Right renal cortex interstitium (tissue), 3 donors: ENCODE data around the gene ZCCHC7. TPM values are rescaled to one million over a fixed set of nuclear protein-coding genes. Genes with fewer than 3 reads are reported as not detected.
"Not testable (repeated sequence)": the region's sequence is repeated elsewhere in the genome, so short reads cannot be mapped to it uniquely, and the experiment has no call there.

Source experiments
- DNase-seq, 3 donors: peaks; one replicate each; pipeline ENCODE4 v3.0.0-alpha.2; 2013; ENCODE audit warnings: low read depth in 3 of 3, low spot score in 2 of 3
- polyA plus RNA-seq, 3 donors: library from polyadenylated mRNA; unstranded; fragments of 120-200 nt; gene quantifications; one replicate each; pipeline ENCODE4 v1.2.1, GENCODE V29; 2013; ENCODE audit not compliant: insufficient read length in 3 of 3

Gene ZCCHC7
- polyA plus RNA-seq, 3 donors, result 23.2 to 27.6 (median 27.2) TPM

DNA sequence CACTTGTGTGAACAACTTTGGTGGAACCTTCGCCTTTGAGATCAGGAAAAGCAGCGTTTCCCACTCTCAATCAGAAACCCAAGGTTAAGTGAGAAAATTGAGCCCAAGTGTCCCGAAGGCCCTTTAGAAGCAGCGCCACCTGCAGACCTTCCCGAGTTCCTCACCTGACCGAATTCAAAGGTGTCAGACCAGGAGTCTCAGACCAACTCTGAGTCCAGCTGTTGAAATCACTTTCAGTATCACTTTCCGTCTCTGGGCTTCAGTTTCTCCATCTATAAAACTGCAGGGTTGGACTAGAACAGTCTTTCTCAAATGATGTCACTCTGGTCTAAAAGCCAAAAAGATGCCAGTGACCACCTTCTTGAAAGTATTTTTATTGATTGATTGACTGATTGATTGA is 270.4 kb downstream of the ZCCHC7 start:
- no peak for DNase-seq

DNA sequence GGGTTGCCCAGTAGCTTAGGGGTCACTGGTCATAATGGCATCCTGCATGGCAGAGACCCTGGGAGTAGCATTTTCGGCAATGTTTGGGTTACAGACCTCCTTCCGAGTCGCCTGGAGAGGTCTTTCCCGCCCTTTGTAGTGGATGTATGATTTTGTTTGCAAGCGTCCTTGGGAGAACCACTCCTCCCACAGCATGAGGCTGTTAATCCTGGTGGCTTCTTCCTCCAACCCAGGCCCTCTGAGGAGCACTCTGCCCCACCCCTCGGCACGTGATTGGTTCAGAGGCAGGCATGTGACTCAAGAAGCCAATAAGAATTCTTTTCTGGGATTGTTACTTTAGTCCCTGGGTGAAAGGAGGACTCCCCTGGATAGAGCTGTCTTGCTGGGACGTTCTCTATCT is 271.9 kb downstream of the ZCCHC7 start:
- DNase-seq, result no peak

DNA sequence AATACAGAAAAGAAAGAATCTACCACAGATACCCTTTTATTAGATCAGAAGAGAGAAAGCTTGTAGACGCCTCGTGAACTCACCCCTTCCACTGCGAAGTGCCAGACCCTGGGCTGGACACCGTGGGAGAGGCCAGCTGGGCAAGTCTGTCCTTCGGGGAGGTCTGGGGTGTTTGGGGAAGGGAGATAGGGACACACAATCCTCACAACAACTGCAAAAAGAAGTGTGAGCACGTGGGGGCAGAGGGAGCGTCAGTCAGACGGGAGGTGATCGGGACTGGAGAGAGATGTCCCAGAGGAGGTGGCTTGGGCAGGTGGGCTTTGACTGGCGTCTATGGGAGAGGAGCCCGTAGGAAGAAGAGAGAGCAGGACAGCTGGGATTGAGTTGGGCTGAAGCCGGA is 274.9 kb downstream of the ZCCHC7 start:
- no peak for DNase-seq

DNA sequence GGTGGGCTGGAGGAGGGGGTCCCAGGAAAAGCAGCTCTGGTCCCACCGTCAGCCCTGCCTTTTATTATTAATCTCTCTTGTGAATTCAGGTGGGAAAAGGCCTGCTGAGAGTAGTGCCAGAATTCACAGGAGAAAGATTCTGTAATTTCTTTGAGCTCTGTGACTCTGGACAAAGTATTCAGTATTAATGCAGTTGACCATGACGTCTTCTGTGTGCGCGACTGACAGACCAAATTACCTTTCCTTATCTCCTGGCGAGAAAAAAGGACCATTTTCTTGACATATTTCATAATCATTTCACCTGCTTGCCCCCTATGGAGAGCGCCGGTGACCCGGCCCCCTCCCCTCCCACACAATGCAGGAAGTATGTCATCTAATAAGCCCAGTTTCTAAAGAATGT is 275.3 kb downstream of the ZCCHC7 start:
- no peak for DNase-seq

DNA sequence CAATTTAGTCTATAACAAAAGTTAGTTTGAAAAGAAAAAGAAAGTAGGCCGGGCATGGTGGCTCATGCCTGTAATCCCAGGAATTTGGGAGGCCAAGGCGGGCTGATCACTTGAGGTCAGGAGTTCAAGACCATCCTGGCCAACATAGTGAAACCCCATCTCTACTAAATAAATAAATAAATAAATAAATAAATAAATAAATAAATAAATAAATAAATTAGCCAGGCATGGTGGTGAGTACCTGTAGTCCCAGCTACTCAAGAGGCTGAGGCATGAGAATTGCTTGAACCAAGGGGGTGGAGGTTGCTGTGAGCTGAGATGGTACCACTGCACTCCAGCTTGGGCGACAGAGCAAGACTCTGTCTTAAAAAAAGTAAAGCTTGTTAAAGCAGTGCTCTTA is 277.6 kb downstream of the ZCCHC7 start:
- DNase-seq, result not testable (repeated sequence)

DNA sequence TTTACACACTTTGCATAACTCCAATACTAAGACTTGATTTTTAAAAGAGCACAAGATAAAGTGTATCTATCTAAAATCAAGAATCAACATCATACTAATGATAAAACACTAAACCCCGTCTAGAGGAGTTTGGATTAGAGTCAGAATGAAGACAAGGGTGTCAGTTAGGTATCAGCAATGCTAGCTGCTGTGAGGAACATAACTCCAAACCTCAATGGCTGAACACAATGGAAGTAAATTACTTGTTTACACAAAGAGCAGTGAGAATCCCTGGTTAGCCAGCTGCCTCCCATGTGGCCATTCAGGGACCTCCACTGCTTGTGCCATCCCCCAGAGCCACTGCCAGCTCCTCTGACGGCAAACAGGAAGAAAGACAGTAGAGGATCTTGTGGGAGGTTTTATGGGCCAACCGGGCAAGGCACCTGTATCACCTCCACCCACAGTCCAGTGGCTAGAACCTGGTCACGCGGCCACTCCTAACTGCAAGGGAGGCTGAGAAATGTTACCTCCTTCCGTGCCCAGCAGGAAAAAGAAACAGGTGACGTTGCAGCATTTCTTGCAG is 278.2 kb downstream of the ZCCHC7 start:
- no peak for DNase-seq

DNA sequence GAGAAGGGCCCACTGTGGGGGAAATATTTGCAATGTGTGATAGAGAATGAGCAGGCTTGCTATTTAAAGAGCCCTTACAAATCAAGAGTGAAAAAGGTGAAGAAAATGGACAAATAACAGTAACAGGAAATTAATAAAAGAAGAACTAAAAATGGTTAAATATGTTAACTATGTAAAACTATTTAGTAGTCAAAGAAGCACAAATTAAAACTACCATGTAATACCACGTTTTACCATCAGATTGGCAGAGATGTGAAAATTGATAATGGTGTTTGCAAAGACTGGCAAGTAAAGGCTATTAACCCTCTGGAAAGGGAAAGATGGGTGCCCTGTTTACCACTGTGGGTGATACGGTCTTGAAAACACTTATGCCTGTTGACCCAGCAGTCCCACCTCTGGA is 279.0 kb downstream of the ZCCHC7 start:
- DNase-seq, result no peak

DNA sequence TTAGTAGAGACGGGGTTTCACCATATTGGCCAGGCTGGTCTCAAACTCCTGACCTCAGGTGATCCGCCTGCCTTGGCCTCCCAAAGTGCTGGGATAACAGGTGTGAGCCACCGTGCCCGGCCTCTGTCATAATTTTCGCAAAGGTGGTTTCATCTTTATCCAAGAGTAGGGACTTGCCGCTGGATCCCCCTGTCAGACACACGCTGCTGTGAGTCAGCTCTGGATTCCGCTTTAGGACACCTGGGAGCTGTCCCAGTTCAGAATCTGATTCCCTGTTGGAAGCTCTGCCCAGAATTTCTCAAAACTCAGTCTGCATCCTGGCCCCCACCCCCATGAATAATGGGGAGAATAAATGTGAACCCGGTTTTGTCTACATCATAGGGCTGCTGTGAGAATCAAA is 284.2 kb downstream of the ZCCHC7 start:
- no peak for DNase-seq

DNA sequence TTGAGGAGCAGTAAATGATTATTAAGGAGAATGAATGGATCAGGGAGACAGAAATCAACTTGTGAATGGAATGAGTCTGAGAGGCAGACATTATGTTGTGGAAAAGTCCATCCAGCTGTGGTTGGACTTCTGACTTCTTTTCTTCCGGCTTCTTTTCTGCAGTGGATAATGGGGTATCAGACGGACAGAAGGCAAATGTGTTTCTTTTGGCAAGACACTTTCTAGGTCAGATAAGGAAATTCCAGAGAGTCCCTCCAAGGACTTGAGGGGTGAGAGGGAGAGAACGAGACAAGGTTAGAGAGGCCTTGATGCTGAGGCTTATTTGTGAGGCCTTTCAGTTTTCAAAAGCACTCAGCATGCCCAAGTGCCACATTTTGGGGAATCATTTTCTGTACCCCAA is 285.0 kb downstream of the ZCCHC7 start:
- DNase-seq, result no peak

DNA sequence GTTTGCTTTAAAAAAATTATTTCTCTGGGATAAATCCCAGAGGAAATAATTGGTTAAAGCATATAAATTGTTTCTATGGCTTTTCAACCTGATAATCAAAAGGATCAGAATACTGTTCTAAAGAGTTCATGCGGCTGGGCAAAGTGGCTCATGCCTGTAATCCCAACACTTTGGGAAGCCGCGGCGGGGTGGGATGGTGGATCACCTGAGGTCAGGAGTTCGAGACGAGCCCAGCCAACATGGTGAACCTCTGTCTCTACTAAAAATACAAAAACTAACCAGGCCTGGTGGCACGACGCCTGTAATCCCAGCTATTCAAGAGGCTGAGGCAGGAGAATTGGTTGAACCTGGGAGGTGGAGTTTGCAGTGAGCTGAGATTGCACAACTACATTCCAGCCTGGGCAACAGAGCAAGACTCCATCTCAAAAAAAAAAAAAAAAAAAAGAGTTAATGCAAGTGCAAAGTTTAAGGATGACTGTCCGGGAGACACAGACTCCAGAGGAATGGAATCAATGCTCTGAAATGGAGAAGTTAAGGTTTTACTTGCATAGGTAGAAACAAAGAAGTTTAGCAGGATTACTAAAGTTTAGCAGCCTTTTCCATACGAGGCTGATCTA is 285.5 kb downstream of the ZCCHC7 start:
- DNase-seq, result no peak

DNA sequence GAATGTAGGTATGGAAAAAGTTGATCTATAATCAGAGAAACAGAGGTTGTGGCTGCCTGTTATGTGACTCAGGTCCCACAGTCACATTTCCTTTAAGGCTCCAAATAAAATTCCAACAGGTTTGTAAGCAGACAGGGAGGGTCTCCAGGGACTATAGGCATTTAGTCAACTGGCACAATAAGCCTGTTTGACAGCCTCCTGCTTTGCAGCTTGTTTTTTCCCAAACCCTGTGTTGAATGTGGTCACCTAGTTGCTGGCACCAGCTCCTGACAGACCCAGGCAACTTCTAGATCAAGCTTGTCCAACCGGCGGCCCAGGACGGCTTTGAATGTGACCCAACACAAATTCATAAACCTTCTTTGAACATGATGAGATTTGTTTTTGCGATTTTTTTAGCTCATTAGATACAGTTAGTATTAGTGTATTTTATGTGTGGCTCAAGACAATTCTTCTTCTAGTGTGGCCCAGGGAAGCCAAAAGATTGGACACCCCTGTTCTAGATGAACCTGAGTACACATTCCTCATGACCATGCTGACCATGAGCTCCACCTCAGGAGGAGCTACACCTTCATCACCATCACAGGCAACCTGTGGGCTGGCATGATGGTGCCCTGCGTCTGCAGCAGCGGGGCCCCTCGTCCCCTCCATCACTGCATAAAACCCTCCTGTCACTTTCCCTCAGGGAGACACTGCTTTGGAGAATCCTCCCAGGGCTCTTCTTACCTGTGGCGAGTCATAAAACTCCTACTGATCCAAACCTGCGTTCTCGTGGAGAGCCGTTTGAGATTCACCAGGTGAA is 286.4 kb downstream of the ZCCHC7 start:
- DNase-seq, result no peak

DNA sequence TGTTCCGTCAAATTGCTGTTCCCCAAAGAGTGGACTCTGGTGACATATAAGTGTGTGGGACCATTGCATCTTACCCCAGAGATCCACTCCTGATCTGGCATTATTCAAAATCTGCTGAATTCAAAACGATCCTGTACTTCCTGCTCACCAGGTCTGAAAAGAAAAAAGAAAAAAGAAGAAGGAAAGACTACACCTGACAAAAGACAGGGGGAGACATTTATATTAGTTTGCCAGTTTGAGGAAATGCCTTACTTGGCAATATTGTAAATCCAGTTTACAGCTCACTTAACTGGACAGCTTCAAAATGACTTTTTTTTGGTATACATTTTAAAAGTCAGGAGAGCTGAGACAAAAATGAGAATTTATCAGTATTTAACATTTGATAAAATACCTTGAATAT is 287.1 kb downstream of the ZCCHC7 start:
- no peak for DNase-seq

Other genes starting within 250 kb of the ZCCHC7 start
- under 1 TPM; 0.07 to 0.21 (median 0.11) TPM for gene PAX5, start 86.3 kb upstream of the ZCCHC7 start, polyA plus RNA-seq